Globus pallidus (tissue), 1 donor: Measurements from ENCODE around the gene POU2F1.

Experiments
- DNase-seq: peaks from one replicate; pipeline ENCODE4 v3.0.0-alpha.2; 2015; ENCODE audit warnings: low spot score

Gene POU2F1

DNA sequence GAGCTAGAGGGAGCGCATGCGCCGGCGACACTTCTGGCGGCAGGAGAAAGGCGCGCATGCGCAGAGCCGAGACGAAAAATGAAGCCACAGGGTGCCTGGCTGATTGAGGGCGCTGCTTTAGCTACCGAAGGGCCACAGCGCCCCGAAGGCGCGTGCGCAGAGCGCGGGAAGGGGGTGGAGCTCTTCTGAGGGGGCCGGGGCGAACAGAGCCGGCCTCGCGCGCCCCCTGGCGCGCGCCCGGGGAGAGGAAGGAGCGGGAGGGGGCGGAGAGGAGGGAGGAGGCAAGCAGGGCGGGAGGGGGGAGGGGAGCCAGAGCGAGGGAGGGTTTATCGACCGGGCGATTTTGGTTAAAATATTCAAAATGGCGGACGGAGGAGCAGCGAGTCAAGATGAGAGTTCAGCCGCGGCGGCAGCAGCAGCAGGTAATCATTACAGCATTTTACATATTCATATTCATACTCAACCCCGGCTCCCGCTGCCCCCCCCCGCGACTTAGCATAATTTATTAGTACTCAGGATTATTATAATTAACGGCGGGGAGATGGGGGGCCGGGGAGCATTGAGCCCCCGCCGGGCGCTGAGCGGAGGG is at the start of gene POU2F1:
Gene POU2F1, plus strand, starts transcription at position 350 of the 589 bp plus-strand sequence. Its CDS starts 12 bp downstream, at position 362.
- DNase-seq = peak; percentile 99

DNA sequence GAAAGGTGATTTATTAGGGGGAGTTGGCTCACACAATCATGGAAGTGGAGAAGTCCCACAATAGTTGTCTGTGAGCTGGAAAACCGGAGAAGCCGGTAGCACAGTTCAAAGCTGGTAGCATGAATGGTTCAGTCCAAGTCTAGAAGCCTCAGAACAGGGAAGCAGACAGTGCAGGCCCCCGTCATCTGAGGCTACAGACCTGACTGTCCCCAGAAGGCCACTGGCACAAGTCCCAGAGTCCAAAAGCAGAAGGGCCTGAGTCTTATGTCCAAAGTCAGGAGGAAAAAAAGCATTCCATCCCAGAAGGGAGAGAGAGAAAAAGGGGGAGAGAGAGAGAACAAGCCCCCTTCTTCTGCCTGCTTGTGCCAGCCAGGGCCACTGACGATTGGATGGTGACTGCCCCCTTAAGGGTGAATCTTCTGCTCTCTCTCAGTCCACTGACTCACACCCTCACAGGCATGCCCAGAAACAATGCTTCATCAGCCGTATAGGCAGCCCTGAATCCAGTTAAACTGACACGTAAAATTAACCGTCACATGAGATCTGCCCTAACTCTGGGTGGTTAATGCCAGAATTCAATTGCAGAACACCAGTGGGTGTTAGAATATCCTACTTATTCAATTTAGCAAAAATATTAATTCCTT is 49.3 kb upstream of the POU2F1 start:
- no peak for DNase-seq

DNA sequence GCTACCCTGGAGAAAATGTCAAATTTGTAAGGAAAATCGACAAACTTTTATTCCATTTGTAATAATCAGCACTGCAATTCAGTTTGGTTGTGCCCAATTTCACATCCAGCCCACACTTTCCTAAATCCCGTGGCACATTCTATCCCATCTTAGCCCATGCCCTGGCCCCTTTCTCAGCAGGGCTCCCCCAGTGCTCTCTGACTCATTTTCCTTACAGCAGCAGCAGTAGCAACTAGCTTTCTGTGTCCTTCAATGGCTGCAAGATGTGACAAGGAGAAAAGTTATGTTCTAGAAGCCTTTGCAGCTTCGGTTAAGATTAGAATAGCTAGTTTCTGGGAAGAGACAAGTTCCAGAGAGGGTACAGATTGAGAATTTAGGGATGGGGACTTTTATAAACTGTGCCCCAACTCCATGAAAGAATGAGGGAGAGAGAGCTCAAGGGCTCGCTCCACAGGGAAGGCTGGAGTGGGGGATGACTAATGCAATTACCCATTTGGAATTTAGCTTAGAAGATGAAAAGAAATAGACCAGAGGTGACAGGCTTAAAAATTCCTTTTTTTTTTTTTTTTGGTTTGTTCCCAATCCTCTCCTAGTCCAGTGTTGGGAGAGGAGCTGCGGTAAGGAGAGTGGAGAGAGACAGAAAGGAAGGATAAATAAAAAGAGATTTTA is 47.0 kb upstream of the POU2F1 start:
- no peak for DNase-seq

DNA sequence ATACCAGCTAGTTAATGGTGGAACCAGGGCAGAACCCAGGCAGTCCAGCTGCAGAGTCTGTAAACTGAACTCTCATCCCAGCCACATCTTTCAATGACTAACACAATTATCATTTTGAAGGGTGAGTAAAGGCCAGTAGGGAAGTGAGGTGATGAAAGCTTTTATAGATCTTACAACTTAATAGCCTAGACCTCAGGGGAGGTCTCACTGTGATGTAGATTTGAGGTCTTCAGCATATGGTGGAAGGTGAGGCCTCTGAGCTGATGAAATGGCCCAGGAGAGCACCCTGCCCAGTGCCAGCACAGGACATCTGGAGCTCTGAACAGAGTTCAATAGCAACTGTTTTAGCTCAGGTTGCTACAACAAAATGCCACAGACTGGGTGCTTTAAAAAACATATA is 44.8 kb upstream of the POU2F1 start:
- DNase-seq = no peak

DNA sequence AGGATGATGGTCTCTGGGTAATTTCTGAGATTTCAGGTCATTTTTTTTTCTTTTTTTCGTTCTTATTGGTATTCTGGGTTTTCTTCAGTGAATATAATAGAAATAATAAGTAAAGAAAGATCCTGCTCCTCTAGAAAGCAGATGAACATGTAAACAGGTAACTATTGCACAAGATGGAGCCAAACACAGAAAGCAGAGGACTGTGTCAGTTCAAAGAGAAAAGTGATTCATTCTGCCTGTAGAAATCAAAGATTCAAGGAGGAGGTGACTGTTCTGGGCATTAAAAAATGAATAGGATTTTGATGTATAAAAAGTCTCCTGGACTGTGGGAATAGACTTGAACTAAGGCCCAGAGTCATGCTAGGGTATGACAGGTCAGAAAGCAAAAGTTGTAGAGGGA is 41.9 kb upstream of the POU2F1 start:
- DNase-seq = no peak

DNA sequence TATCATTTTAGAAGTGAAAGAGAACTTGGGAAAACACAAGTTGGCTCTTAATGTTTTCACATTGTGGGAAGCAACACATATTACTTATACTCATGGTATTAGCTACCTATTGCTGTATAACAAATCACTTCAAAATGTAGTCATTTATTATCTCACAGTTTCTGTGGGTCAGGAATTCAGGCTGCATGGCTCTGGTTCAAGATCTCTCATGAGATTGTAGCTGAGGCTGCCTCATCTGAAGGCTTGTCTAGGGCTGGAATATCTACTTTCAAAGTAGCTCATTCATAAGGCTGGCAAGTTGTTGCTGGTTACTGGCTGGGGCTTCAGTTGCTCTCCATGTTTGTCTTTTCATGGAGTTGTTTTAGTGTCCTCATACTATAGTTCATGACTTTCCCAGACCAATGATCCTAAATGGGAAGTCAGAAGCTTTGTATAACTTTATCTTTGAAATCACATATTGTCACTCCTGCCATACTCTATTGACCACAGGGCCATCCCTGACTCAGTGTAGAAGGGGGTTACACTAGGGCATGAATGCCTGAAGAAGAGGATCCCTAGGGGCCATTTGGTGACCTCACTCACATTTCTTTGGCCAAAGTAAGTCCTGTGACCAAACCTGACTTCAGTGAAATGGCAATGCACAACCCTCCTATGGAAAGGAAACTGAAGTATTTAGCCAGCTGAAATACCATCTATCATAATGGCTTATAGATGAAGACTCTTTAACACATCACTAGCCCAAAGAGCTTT is 37.9 kb upstream of the POU2F1 start:
- DNase-seq = no peak

DNA sequence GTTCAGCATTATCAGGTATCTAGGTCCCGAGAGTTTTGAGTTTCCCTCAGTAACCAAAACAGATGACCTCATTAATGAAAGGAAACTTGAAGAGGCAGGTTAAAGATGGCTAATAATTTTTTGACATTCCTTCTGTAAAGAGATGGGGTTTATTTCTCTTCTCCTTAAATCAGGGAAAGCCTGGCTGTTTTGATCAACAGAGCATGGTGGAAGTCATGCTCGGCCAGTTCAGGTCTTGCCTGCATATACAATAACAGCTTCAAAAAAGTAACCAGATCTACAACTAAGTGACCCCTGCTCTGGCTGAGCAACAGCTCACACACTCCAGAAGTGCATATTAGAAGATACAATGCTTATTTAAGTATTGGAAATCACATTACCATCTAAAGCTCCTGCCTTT is 36.6 kb upstream of the POU2F1 start:
- no peak for DNase-seq

DNA sequence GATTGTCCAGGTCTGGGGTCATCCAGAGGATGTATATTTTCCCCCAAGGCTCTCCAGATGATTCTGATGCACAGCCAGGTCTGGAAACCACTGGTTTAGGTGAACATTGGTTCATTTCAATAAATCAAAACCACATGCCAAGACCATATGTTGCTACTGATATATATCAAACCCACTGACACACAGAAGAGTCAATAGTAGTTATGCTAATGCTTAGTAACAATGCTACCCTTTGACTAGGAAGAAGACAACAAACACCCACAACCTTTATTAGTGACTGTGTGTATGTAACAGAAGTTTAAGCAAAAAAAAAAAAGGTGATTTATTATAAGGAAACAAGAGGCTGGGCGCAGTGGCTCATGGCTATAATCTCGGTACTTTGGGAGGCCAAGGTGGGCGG is 35.6 kb upstream of the POU2F1 start:
- DNase-seq = no peak

DNA sequence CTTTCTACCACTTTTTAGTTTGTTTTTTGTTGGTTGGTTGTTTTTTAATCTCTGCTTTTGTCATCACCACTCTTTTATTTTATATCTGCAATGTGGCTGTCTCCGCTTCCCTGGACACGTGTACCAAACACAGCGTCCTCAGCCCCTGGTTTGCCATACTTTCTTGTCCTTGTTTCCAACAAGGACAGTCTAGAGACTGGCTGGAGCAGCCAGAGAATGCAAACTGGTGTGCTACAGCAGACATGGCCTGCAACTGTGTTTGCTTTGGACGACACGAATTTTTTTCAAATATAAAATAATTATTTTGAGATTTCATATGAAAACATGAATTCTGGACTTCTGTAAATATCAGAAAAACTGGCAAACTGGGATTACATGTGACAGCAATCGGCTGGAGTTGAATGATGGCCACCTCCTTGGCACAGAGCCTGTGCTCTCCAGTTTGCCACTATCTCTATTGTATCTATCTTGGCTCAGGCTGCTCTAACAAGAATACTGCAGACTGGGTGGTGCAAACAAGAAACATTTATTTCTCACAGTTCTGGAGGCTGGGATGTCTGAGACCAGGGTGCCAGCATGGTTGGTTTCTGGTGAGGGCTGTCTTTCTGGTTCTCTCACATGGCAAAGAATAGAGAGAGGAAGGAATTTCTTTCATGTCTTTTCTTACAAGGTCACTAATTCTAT is 34.6 kb upstream of the POU2F1 start:
- DNase-seq = peak; percentile 45

DNA sequence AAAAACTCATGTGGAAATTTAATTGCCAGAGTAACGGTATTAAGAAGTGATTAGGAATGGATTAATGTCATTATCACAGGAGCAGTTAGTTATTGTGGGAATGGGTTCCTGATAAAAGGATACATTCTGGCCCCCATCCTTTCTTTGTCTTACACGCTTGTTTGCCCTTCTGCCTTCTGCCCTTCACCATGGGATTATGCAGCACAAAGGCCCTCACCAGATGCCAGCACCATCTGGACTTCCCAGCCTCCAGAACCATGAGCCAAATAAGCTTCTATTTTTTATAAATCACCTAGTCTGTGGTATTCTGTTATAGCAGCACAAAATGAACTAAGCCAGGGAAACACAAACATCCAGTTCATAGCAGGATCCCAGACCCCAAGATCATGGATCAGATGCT is 33.9 kb upstream of the POU2F1 start:
- no peak for DNase-seq

DNA sequence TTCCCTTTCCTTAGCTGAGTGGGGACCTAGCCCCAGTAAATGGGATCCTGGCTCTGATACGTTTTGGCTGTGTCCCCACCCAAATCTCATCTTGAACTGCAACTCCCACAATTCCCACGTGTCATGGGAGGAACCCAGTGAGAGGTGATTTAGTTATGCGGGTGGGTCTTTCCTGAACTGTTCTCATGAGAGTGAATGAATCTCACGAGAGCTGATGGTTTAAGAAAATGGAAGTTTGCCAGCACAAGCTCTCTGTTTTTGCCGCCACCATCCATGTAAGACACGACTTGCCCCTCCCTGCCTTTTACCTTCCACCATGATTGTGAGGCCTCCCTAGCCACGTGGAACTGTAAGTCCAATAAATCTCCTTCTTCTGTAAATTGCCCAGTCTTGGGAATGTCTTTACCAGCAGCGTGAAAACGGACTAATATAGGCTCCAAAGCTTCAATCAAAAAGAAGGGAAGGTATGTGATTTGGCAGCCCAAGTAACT is 29.9 kb upstream of the POU2F1 start:
- no peak for DNase-seq

DNA sequence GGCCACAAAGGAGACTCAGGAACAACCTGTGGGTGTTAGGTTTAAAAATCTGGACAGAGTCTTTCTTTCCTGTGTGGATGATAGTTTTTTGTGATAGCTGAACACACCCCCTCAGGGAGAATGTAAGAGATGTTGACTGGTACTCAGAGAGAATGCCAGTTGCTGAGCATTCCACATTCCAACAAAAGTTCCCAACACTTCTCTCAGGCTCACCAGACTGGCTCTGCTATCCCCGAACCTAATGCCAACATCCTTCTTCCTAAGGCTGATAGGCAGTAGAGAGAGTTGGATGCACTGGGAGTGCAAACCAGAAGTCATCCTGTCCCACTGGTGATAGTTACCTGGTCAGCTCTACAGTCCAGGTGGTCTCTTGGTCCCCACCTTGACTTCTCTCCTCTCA is 28.7 kb upstream of the POU2F1 start:
- DNase-seq = no peak

DNA sequence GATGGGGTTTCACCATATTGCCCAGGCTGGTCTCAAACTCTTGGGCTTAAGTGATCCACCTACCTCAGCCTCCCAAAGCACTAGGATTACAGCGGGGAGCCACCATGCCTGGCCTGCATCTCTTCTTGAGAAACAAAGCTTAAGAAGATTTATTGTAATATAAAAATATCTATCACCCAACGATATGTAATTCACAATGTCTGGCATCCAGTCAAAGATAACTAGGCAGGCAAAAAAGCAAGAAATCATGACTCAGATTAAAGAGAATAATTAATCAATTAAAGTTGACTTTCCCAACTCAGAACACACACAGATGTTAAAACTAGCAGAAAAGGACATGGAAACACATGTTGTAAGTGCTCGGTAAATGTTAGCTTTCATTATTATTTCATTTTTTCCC is 26.5 kb upstream of the POU2F1 start:
- DNase-seq = no peak

DNA sequence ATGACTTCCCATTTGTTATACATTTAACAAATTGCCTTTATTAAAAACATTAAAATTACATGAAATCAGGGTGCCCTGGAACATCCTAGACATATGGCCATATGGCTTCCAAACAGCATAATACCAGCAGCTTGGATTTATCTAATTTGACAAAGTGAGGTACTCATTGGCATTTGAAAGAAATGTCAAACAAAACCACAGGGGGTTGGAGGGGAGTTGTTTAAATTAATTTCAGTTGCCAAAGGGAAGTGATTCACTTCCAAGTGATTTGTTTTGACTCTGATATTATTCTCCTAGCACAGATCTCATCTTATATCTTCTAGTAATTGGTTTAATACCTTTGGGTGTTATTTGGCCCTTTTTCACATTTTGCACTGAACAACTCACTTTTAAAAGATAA is 24.5 kb upstream of the POU2F1 start:
- no peak for DNase-seq

DNA sequence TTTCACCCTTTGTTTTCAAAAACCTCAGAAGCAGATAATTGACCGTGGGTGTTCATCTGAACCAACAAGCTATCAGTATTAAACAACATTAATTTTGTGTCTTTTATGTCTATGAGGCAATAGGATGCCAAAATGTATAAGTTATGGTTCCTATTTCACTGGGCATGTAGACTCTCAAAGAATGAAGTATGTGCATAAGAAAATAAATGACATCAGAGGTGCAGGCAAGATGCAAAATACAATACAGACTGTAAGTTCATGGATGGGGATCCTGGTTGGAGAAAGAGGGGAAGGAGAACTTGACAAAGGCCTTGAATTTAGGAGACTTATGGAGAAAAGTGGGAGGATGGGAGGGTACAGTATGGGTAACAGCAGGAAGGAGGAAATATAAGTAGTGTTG is 23.4 kb upstream of the POU2F1 start:
- DNase-seq = no peak

DNA sequence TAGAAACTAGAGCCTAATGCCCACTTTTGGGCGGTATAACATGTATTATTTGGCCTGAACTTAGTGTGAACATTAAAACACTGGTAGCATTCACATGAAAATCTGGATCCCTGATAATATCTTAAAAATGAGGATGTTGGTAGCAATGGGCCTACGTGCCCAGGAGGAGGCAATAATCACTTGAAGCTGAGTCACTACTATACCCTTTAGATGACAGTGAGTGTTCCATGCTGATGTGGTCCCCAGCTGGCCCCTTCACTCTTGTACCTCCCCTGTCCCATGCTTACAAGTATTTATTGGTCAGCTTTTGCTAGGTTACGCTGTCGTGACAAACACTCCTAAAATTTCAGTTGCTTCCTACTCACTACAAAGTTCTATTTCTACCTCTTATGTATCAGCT is 23.0 kb upstream of the POU2F1 start:
- DNase-seq = no peak

DNA sequence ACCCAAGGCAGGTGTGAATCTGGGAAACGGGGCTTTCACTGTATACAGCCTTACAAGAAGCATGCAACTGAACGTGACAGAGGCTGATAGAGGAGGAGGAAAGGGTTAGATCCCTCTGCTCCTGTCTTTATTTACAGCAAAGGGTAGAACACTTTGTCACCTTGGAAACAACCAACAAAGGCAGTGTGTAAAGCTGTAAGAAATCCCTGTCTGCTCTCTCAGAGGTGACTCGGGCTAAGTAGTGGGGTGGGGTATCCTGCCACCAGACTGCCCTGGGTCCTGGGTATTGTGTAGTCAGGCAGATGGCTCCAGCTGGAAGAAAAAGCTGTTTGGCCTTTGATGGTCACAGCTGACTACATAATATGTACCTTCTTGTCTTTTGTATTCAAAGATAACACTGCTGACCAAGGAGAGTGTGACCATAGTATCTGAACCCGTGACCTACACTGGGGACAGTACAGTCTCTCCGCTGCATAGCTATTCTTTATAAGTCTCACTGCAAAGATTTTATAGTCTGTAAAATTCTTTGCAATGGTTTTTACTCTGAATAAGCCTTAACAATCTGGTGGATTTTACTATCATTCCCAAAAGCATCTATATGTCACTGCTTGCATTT is 22.1 kb upstream of the POU2F1 start:
- no peak for DNase-seq

DNA sequence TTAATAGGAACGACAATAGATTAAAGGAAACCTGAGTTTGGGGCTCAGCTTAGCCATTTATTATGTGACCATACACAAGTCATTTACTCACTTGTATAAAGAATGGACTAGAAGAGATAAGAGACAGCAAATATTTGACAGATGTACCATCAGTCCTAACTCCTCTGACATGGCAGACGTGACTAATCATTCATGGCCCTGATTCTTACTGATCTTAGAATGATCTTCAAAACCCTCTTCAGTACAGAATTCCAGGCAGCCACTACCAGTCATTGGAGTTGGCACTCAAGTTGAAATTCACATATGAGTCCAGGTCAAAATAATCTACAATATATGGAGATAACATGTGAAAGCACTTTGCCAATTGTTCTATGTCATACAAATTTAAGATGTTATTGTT is 21.0 kb upstream of the POU2F1 start:
- no peak for DNase-seq

DNA sequence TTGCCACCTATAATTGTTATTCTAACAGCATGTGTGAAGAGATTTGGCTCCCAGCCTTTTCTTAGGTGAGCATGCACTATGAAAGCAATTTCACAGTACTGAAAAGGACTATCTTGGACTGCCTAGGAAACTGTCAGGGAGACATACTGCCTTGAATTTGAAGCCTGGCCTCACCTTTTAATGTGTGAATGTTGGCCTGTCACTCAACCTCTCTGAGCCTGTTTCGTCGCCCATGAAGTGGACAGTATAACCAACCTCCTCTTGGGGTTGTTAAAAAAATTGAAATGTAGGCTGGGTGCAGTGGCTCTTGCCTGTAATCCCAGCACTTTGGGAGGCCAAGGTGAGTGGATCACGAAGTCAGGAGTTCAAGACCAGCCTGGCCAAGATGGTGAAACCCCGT is 20.4 kb upstream of the POU2F1 start:
- DNase-seq = no peak

DNA sequence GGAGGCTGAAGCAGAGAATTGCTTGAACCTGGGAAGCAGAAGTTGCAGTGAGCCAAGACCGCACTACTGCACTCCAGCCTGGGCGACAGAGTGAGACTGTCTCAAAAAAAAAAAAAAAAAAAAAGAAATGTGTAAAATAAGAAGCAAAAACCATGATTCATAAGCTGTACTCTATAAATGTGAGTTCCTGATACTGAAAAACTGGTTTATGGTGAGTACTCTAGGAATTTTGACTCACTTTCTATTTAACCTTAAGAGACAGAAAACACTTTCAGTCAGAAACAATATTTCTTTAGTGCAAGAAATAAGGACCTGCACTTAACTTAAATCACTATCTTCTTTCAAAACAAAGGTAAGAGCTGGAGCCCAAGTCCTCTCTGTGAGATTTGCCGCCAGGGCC is 19.9 kb upstream of the POU2F1 start:
- DNase-seq = no peak

DNA sequence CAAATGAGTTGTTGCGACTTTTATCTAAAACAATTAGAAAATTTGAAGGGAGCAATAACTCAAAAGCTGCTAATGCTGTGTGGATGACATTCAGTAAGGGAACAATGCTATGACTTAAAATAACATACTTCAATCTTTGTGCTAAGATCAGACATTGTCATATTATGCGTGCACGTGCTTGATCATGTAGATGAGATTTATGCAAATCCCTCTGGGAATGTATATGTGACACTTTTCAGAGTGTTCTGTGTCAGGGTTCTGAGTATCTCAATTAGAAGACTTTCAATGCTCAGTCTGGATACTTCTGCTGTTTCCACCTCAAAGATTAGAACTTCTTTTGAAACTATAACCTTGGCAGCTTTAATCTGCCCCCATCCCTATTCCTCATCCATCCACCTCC is 18.6 kb upstream of the POU2F1 start:
- no peak for DNase-seq
